HEK293 (cell line): ENCODE data around the gene FMN1.

ENCODE experiments used
- CTCF ChIA-PET: fragments of 350-600 bp; formaldehyde crosslinking; extraction: SDS; loops from one replicate; lab custom pipeline; 2021; ENCODE audit warnings: antibody characterized with exemption; lab: Yijun Ruan, JAX
- POLR2A ChIA-PET: fragments of 300-600 bp; formaldehyde crosslinking; extraction: SDS; loops from one replicate; lab custom pipeline; 2020; ENCODE audit warnings: antibody characterized with exemption, inconsistent platforms; lab: Yijun Ruan, JAX
- H3K27ac ChIP-seq: fragments of 200-500 bp; sonication (Bioruptor generic); 2 replicates; pipeline ENCODE4 v1.5.1; 2014; ENCODE audit warnings: low read depth, low read length, control low read depth, inconsistent platforms; ENCODE audit errors: extremely low read depth
- H3K36me3 ChIP-seq, 2 experiments: fragments of 200-500 bp in 1 of 2; sonication (Bioruptor generic) in 1 of 2; 1 replicate in 1 of 2; 2 replicates in 1 of 2; pipeline ENCODE4 v1.5.1; 2014 to 2017; ENCODE audit warnings: inconsistent platforms in 2 of 2, low read length in 2 of 2; ENCODE audit not compliant: control insufficient read depth in 2 of 2, insufficient read depth in 1 of 2
- H3K4me1 ChIP-seq: fragments of 200-500 bp; sonication (Bioruptor generic); 2 replicates; pipeline ENCODE4 v1.5.1; 2014; ENCODE audit warnings: mild to moderate bottlenecking, low read length, inconsistent platforms; ENCODE audit not compliant: control insufficient read depth, insufficient read depth
- H3K4me3 ChIP-seq: 2 replicates; pipeline ENCODE4 v1.5.1; 2011; ENCODE audit warnings: low read depth, mild to moderate bottlenecking, control low read depth, low read length, moderate library complexity
- H3K9me3 ChIP-seq: fragments of 200-500 bp; sonication (Bioruptor generic); 2 replicates; pipeline ENCODE4 v1.5.1; 2014; ENCODE audit warnings: low read depth, low read length, inconsistent platforms; ENCODE audit not compliant: control insufficient read depth, insufficient read depth
- FEZF1 ChIP-seq: fragments of 450-650 bp; formaldehyde crosslinking; IDR thresholded peaks from 2 replicates; pipeline ENCODE4 v1.5.1; 2016; ENCODE audit warnings: missing biosample characterization, missing genetic modification characterization
- GLI4 ChIP-seq: fragments of 450-650 bp; formaldehyde crosslinking; IDR thresholded peaks from 2 replicates; pipeline ENCODE4 v1.5.1; 2016; ENCODE audit warnings: missing biosample characterization, missing genetic modification characterization
- HOXD13 ChIP-seq: sonication (generic); formaldehyde crosslinking; IDR thresholded peaks from 2 replicates; pipeline ENCODE4 v1.8.0; 2022; ENCODE audit warnings: missing genetic modification reagents, borderline replicate concordance
- KLF7 ChIP-seq: fragments of 450-650 bp; formaldehyde crosslinking; IDR thresholded peaks from 2 replicates; pipeline ENCODE4 v1.5.1; 2016; ENCODE audit warnings: missing biosample characterization, missing genetic modification characterization, borderline replicate concordance
- ZEB2 ChIP-seq: fragments of 450-650 bp; formaldehyde crosslinking; IDR thresholded peaks from 2 replicates; pipeline ENCODE4 v1.5.1; 2016; ENCODE audit warnings: missing biosample characterization, missing genetic modification characterization
- ZIC2 ChIP-seq: fragments of 450-650 bp; formaldehyde crosslinking; IDR thresholded peaks from 2 replicates; pipeline ENCODE4 v1.5.1; 2016; ENCODE audit warnings: missing biosample characterization, missing genetic modification characterization
- ZNF157 ChIP-seq: fragments of 450-650 bp; formaldehyde crosslinking; IDR thresholded peaks from 2 replicates; pipeline ENCODE4 v1.5.1; 2016; ENCODE audit warnings: missing biosample characterization, missing genetic modification characterization
- ZNF433 ChIP-seq: fragments of 450-650 bp; formaldehyde crosslinking; IDR thresholded peaks from 2 replicates; pipeline ENCODE4 v1.5.1; 2016; ENCODE audit warnings: missing biosample characterization, missing genetic modification characterization, low read depth
- ZNF624 ChIP-seq: fragments of 450-650 bp; formaldehyde crosslinking; IDR thresholded peaks from 2 replicates; pipeline ENCODE4 v1.5.1; 2017; ENCODE audit warnings: missing biosample characterization, missing genetic modification characterization
- ZNF791 ChIP-seq: fragments of 450-650 bp; formaldehyde crosslinking; IDR thresholded peaks from 2 replicates; pipeline ENCODE4 v1.5.1; 2016; ENCODE audit warnings: missing biosample characterization, missing genetic modification characterization
- ZSCAN30 ChIP-seq: fragments of 450-650 bp; IDR thresholded peaks from 2 replicates; pipeline ENCODE4 v1.5.1; 2018; ENCODE audit warnings: missing biosample characterization, mild to moderate bottlenecking, missing genetic modification characterization, moderate library complexity
- TF ChIP-seq, protein P1 (sequence below): fragments of 450-650 bp; IDR thresholded peaks from 2 replicates; pipeline ENCODE4 v1.5.1; 2018; ENCODE audit warnings: missing biosample characterization, mild to moderate bottlenecking, missing genetic modification characterization
- TF ChIP-seq, protein P2 (sequence below): fragments of 450-650 bp; formaldehyde crosslinking; IDR thresholded peaks from 2 replicates; pipeline ENCODE4 v1.5.1; 2016; ENCODE audit warnings: missing biosample characterization, missing genetic modification characterization
- TF ChIP-seq, protein P3 (sequence below): fragments of 450-650 bp; formaldehyde crosslinking; IDR thresholded peaks from 2 replicates; pipeline ENCODE4 v1.5.1; 2016; ENCODE audit warnings: missing biosample characterization, missing genetic modification characterization, borderline replicate concordance

The FMN1 gene

DNA sequence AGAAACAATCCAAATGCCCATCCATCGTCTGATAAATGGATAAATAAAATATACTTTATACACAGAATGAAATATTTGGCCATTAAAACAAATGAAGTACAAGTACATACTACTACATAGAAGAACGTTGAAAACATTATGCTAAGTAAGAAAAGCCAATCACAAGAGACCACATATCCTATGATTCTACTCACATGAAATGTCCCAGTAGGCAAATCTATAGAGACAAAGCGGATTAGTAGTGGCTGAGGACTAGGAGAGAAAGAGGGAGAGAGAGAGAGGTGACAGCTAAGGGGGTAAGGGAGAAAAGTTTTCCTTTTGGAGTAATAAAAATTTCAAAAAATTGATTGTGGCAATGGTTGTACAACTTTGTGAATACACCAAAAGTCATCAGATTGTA, 329.7 kb downstream of the FMN1 start:
- Histone ChIP-seq H3K27ac (no peak overlapping the region), H3K9me3 (no peaks in the 10 kb centered on the region), H3K4me1 (no peaks in the 10 kb centered on the region), H3K36me3 (no peaks in the 10 kb centered on the region), H3K4me3 (no peak overlapping the region)
- ChIA-PET CTCF (interaction anchor here (1.2 to 2.5 kb wide), 2 partner anchors 10 to 20 kb away, joined by 3 to 8 read pairs; no protein-coding TSS in a partner anchor), POLR2A (no interaction called here)
- TF ChIP-seq, protein P1, sequence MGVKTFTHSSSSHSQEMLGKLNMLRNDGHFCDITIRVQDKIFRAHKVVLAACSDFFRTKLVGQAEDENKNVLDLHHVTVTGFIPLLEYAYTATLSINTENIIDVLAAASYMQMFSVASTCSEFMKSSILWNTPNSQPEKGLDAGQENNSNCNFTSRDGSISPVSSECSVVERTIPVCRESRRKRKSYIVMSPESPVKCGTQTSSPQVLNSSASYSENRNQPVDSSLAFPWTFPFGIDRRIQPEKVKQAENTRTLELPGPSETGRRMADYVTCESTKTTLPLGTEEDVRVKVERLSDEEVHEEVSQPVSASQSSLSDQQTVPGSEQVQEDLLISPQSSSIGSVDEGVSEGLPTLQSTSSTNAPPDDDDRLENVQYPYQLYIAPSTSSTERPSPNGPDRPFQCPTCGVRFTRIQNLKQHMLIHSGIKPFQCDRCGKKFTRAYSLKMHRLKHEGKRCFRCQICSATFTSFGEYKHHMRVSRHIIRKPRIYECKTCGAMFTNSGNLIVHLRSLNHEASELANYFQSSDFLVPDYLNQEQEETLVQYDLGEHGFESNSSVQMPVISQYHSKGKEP (tag by site-specific recombination) = no peak
- TF ChIP-seq ZNF791 (tag by site-specific recombination) = no peak
- TF ChIP-seq, protein P2, sequence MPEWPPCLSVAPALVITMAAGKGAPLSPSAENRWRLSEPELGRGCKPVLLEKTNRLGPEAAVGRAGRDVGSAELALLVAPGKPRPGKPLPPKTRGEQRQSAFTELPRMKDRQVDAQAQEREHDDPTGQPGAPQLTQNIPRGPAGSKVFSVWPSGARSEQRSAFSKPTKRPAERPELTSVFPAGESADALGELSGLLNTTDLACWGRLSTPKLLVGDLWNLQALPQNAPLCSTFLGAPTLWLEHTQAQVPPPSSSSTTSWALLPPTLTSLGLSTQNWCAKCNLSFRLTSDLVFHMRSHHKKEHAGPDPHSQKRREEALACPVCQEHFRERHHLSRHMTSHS (tag by site-specific recombination) = no peak
- no peak for TF ChIP-seq ZSCAN30 (tag by site-specific recombination)
- no peak for TF ChIP-seq ZEB2
- no peak for TF ChIP-seq ZNF624 (tag by site-specific recombination)
- no peak for TF ChIP-seq KLF7 (tag by site-specific recombination)
- no peak for TF ChIP-seq GLI4 (tag by site-specific recombination)
- TF ChIP-seq ZNF157 (tag by site-specific recombination) = no peak
- no peak for TF ChIP-seq ZNF433 (tag by site-specific recombination)
- TF ChIP-seq HOXD13 = no peak

DNA sequence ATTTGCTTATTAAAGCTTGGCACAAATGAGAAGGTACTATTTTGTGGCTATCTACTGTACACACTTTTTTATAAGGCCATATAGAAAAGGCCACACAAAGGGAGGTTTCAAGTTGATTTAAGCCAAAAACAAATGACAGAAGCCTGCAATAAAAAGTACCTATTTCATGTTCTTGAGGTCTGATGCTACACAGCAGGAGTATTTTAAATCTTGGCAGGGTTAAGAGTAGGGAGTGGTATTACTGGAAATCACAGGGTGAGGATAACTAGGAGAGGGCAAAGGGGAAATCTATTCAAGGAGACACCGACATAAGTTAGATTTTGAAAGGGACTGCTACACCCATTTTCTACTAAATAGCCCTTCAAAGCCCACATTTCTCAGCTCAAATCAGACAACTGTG, 330.5 kb downstream of the FMN1 start:
- Histone ChIP-seq H3K27ac (no peak overlapping the region), H3K9me3 (no peaks in the 10 kb centered on the region), H3K36me3 (no peaks in the 10 kb centered on the region), H3K4me3 (no peak overlapping the region), H3K4me1 (no peaks in the 10 kb centered on the region)
- TF ChIP-seq FEZF1 = peak; percentile 29; the same call in 1 of the 2 replicates
- TF ChIP-seq, protein P3, sequence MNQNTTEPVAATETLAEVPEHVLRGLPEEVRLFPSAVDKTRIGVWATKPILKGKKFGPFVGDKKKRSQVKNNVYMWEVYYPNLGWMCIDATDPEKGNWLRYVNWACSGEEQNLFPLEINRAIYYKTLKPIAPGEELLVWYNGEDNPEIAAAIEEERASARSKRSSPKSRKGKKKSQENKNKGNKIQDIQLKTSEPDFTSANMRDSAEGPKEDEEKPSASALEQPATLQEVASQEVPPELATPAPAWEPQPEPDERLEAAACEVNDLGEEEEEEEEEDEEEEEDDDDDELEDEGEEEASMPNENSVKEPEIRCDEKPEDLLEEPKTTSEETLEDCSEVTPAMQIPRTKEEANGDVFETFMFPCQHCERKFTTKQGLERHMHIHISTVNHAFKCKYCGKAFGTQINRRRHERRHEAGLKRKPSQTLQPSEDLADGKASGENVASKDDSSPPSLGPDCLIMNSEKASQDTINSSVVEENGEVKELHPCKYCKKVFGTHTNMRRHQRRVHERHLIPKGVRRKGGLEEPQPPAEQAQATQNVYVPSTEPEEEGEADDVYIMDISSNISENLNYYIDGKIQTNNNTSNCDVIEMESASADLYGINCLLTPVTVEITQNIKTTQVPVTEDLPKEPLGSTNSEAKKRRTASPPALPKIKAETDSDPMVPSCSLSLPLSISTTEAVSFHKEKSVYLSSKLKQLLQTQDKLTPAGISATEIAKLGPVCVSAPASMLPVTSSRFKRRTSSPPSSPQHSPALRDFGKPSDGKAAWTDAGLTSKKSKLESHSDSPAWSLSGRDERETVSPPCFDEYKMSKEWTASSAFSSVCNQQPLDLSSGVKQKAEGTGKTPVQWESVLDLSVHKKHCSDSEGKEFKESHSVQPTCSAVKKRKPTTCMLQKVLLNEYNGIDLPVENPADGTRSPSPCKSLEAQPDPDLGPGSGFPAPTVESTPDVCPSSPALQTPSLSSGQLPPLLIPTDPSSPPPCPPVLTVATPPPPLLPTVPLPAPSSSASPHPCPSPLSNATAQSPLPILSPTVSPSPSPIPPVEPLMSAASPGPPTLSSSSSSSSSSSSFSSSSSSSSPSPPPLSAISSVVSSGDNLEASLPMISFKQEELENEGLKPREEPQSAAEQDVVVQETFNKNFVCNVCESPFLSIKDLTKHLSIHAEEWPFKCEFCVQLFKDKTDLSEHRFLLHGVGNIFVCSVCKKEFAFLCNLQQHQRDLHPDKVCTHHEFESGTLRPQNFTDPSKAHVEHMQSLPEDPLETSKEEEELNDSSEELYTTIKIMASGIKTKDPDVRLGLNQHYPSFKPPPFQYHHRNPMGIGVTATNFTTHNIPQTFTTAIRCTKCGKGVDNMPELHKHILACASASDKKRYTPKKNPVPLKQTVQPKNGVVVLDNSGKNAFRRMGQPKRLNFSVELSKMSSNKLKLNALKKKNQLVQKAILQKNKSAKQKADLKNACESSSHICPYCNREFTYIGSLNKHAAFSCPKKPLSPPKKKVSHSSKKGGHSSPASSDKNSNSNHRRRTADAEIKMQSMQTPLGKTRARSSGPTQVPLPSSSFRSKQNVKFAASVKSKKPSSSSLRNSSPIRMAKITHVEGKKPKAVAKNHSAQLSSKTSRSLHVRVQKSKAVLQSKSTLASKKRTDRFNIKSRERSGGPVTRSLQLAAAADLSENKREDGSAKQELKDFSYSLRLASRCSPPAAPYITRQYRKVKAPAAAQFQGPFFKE (tag by site-specific recombination) = no peak
- ChIA-PET POLR2A (no interaction called here), CTCF (interaction anchor here (1.2 to 2.5 kb wide), 2 partner anchors 9 to 19 kb away, joined by 3 to 8 read pairs; no protein-coding TSS in a partner anchor)

DNA sequence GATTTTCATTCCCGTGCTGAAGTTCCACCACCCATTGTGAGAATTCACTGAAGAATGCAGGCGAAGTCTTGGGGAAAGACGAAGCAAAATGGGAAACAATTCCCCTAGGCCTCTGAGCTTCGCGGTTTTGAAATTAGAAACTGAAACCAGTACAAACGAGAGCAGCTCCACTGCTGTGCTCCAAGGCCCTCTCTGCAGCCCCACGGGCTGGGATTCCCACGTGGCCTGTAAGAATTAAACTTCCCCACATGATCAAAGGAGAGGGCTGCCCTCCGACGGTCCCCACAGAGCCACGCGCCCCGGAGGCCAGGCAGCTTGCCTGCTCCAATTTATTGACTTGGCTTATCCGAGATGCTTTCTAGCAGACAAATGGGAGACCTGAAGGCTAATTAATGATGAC, 332.8 kb downstream of the FMN1 start:
- TF ChIP-seq ZIC2 (tag by site-specific recombination) = peak; percentile 39; the same call in 1 of the 2 replicates
- no peak for TF ChIP-seq ZNF624 (tag by site-specific recombination)
- no peaks in the 10 kb centered on the region for H3K9me3 ChIP-seq
- CTCF ChIA-PET = interaction anchor here (1.0 to 1.4 kb wide), 2 partner anchors 17 to 74 kb away, joined by 3 to 5 read pairs; no protein-coding TSS in a partner anchor
- H3K4me1 ChIP-seq = no peaks in the 10 kb centered on the region
- no peak overlapping the region for H3K4me3 ChIP-seq
- POLR2A ChIA-PET = no interaction called here
- no peaks in the 10 kb centered on the region for H3K36me3 ChIP-seq
- no peak overlapping the region for H3K27ac ChIP-seq
